Progenitor cell of endocrine pancreas (in vitro differentiated cells): ENCODE measurements around the gene GLIS1. TPM values are rescaled to one million over a fixed set of nuclear protein-coding genes. Genes with fewer than 3 reads are reported as not detected.

ENCODE experiments used
- DNase-seq: peaks from one replicate; pipeline ENCODE4 v3.0.0; 2021; ENCODE audit warnings: low spot score; ENCODE audit not compliant: unreplicated experiment
- H3K27ac Mint-ChIP-seq: 2 replicates; pipeline ENCODE4 v1.8.0; 2021; ENCODE audit warnings: mild to moderate bottlenecking, moderate library complexity, mixed read lengths
- H3K27me3 Mint-ChIP-seq: 2 replicates; pipeline ENCODE4 v1.8.0; 2021; ENCODE audit warnings: mixed read lengths
- H3K36me3 Mint-ChIP-seq: 2 replicates; pipeline ENCODE4 v1.8.0; 2022; ENCODE audit warnings: mixed read lengths; ENCODE audit not compliant: insufficient read depth
- H3K4me1 Mint-ChIP-seq: 2 replicates; pipeline ENCODE4 v1.8.0; 2021; ENCODE audit warnings: low read depth, mixed read lengths
- H3K4me3 Mint-ChIP-seq: 2 replicates; pipeline ENCODE4 v1.8.0; 2021; ENCODE audit warnings: low read depth, mild to moderate bottlenecking, moderate library complexity, mixed read lengths
- H3K9me3 Mint-ChIP-seq: 2 replicates; pipeline ENCODE4 v1.8.0; 2021; ENCODE audit warnings: low read depth, mixed read lengths
- total RNA-seq: library from RNA; stranded (reverse); gene quantifications from 2 replicates; pipeline ENCODE4 v1.2.1, GENCODE V29; 2021
- TF ChIP-seq, protein P1 (sequence below): fragments of 200-600 bp; sonication (generic); IDR thresholded peaks from one replicate; pipeline ENCODE4 v1.5.0; 2021; ENCODE audit warnings: antibody characterized with exemption, mild to moderate bottlenecking; ENCODE audit not compliant: unreplicated experiment

The GLIS1 gene
- total RNA-seq, 1 donor from 2014 or later: not detected

DNA sequence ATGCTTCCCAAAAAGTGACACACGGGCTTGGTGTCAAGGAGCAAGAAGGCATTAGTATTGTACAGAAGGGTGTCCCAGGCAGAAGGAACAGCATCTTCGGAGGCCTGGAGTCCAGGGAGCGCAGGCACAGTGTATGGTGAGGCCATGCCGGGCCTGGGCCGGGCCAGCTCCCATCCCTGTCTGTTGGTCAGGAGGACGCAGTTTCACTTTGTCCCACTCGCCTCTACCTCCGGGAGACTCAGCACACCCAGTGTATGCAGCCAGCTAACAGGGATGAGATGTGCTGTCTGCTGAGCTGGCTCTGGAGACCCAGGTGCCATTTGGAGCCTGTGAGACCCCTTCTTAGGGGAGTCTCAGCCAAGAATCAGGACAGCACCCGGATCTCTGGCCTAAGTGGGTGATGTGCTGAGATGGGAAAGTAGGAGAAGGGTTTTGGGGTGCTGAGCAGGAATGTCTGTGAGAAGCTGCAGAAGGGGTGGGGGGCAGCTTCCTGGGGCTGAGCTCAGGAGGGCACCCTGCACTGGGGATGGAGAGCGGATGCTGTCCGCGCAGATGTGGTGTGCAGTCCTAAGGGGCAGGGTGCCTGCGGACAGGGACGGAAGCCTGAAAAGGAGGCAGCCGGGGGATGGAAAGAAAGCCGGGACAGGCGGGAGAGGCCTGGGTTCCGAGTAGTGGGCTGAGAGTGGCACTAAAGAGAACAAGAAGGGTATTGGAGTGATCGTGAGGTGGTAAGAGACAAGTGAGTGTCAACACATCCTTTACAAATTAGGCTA lies 254.1 kb downstream of the GLIS1 start:
- no peak overlapping the region for H3K27ac Mint-ChIP-seq
- H3K4me3 Mint-ChIP-seq: no peak overlapping the region
- peaks cover 47% of the 10 kb centered on the region for H3K27me3 Mint-ChIP-seq
- H3K9me3 Mint-ChIP-seq: peaks cover 3% of the 10 kb centered on the region
- TF ChIP-seq, protein P1, sequence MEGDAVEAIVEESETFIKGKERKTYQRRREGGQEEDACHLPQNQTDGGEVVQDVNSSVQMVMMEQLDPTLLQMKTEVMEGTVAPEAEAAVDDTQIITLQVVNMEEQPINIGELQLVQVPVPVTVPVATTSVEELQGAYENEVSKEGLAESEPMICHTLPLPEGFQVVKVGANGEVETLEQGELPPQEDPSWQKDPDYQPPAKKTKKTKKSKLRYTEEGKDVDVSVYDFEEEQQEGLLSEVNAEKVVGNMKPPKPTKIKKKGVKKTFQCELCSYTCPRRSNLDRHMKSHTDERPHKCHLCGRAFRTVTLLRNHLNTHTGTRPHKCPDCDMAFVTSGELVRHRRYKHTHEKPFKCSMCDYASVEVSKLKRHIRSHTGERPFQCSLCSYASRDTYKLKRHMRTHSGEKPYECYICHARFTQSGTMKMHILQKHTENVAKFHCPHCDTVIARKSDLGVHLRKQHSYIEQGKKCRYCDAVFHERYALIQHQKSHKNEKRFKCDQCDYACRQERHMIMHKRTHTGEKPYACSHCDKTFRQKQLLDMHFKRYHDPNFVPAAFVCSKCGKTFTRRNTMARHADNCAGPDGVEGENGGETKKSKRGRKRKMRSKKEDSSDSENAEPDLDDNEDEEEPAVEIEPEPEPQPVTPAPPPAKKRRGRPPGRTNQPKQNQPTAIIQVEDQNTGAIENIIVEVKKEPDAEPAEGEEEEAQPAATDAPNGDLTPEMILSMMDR: no peak
- no peaks in the 10 kb centered on the region for H3K36me3 Mint-ChIP-seq
- no peaks in the 10 kb centered on the region for H3K4me1 Mint-ChIP-seq
- no peak for DNase-seq

GRCh38 chr1:53483656-53484055 lies 255.3 kb downstream of the GLIS1 start:
- Mint-ChIP-seq H3K36me3 (no peaks in the 10 kb centered on the region), H3K4me1 (no peaks in the 10 kb centered on the region), H3K4me3 (no peak overlapping the region), H3K27me3 (peaks cover 44% of the 10 kb centered on the region), H3K9me3 (no peaks in the 10 kb centered on the region), H3K27ac (no peak overlapping the region)
- TF ChIP-seq, protein P1: no peak
- DNase-seq: no peak

- TF ChIP-seq, protein P1: no peak
- Mint-ChIP-seq H3K36me3 (no peaks in the 10 kb centered on the region), H3K4me1 (no peaks in the 10 kb centered on the region), H3K27me3 (peaks cover 42% of the 10 kb centered on the region), H3K9me3 (no peaks in the 10 kb centered on the region), H3K4me3 (no peak overlapping the region), H3K27ac (no peak overlapping the region)
- DNase-seq: no peak
Measured at GRCh38 chr1:53483170-53483569, 255.8 kb downstream of the GLIS1 start.

DNA sequence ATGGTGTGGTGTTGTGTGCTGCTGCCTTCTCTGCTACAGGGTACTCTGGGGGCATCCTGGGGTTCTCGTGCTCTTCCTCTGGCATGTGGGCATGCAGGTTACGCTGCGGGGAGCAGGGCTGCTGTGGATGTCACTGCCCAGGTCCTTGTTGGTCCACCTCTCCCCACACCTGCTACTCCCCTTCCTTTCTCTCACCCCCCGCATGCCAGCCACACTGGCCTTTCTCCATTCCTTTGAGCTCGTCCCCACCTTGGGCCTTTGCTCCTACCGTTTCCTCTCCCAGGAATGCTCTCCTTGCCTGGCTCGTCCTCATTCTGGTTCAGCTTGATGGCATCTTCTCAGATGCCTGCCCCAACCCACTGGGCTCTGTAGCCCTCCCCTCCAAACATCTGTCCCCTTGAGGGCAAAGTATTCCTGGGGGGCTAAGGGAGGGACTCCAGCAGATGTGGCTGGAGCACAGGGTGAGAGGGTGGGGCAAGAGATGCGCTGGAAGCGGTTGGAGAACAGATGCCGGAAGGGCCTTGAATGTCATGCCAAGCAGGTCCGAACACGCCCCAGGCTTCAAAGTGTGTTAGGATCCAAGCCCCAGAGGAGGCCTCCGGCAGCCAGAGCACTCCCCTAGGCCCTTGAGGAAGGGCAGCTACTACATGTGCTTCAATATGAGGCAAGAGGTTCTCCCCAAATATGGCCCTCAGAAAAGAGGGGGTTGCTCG lies 256.4 kb downstream of the GLIS1 start:
- Mint-ChIP-seq H3K4me3 (no peak overlapping the region), H3K36me3 (no peaks in the 10 kb centered on the region), H3K27ac (no peak overlapping the region), H3K9me3 (no peaks in the 10 kb centered on the region), H3K4me1 (no peaks in the 10 kb centered on the region), H3K27me3 (peaks cover 41% of the 10 kb centered on the region)
- DNase-seq: no peak
- TF ChIP-seq, protein P1: no peak

DNA sequence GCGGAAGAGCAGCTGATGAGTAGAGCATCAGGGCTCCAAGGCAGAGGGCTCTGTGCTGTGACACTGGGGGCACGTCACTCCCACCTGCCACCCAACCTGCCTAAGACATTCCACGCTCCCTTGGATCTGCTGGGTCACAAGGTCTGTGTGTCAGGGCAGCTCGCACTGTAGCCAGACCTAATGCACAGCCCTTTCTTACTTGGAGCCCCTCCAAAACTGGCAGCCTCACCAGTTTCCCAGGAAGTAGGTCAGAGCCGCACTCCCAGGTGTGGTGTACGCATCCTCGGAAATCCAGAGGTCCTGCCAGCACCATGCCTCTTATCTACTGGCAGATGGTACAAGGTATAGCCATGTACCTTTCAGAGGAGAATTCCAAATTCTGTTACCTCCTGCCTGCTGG lies 257.5 kb downstream of the GLIS1 start:
- H3K4me1 Mint-ChIP-seq: no peaks in the 10 kb centered on the region
- H3K27me3 Mint-ChIP-seq: peaks cover 43% of the 10 kb centered on the region
- no peaks in the 10 kb centered on the region for H3K9me3 Mint-ChIP-seq
- TF ChIP-seq, protein P1: no peak
- no peak overlapping the region for H3K27ac Mint-ChIP-seq
- H3K4me3 Mint-ChIP-seq: no peak overlapping the region
- no peak for DNase-seq
- H3K36me3 Mint-ChIP-seq: no peaks in the 10 kb centered on the region
